ENCODE measurements around the gene AGAP2. TPM values are rescaled to one million over a fixed set of nuclear protein-coding genes. Genes with fewer than 3 reads are reported as not detected.

The AGAP2 gene
- total RNA-seq, 1 donor from 2014 or later: 1.5 TPM

- no peak overlapping the region for H3K27ac ChIP-seq
- no peaks in the 10 kb centered on the region for H3K4me1 ChIP-seq
- DNase-seq (ENCODE audit: extremely low spot score in 2 of 2): peak; percentile 83 to 95
- no peaks in the 10 kb centered on the region for H3K27me3 ChIP-seq
- no peak for TF ChIP-seq POLR2AphosphoS5 (IDR thresholded peaks at IDR 0.05; ENCODE audit: insufficient read depth in 1 of 2, low read depth in 1 of 2)
- no peak for TF ChIP-seq CTCF (IDR thresholded peaks at IDR 0.05)
- no peak for TF ChIP-seq POLR2A (IDR thresholded peaks at IDR 0.05)
- H3K36me3 ChIP-seq: peaks cover 0 to 56% of the 10 kb centered on the region in 2 donors
- H3K9me3 ChIP-seq: no peaks in the 10 kb centered on the region
- no peak overlapping the region for H3K4me3 ChIP-seq
- intact Hi-C loops (cut with DNase I): no loop called here
These were observed 17.6 kb downstream of the AGAP2 start for GRCh38 chr12:57720606-57721595.

- Histone ChIP-seq H3K27me3 (no peaks in the 10 kb centered on the region), H3K4me1 (no peaks in the 10 kb centered on the region), H3K36me3 (peaks cover 0 to 62% of the 10 kb centered on the region in 2 donors), H3K4me3 (no peak overlapping the region), H3K9me3 (no peaks in the 10 kb centered on the region), H3K27ac (no peak overlapping the region)
- peak; percentile 76 to 88 for DNase-seq (ENCODE audit: extremely low spot score in 2 of 2)
- no peak for TF ChIP-seq CTCF (IDR thresholded peaks at IDR 0.05)
- TF ChIP-seq POLR2A (IDR thresholded peaks at IDR 0.05): no peak
- no peak for TF ChIP-seq POLR2AphosphoS5 (IDR thresholded peaks at IDR 0.05; ENCODE audit: insufficient read depth in 1 of 2, low read depth in 1 of 2)
- intact Hi-C loops (cut with DNase I): no loop called here
These were observed 18.6 kb downstream of the AGAP2 start for GRCh38 chr12:57719777-57720605.

GRCh38 chr12:57718641-57719528 is 19.7 kb downstream of the AGAP2 start:
- no peak for TF ChIP-seq POLR2A (IDR thresholded peaks at IDR 0.05)
- no peak for TF ChIP-seq POLR2AphosphoS5 (IDR thresholded peaks at IDR 0.05; ENCODE audit: insufficient read depth in 1 of 2, low read depth in 1 of 2)
- H3K9me3 ChIP-seq: no peaks in the 10 kb centered on the region
- no peaks in the 10 kb centered on the region for H3K4me1 ChIP-seq
- no peaks in the 10 kb centered on the region for H3K27me3 ChIP-seq
- intact Hi-C loops (cut with DNase I): no loop called here
- H3K36me3 ChIP-seq: peaks cover 0 to 62% of the 10 kb centered on the region in 2 donors
- peak; percentile 16 to 52 for DNase-seq (ENCODE audit: extremely low spot score in 2 of 2)
- no peak overlapping the region for H3K27ac ChIP-seq
- H3K4me3 ChIP-seq: no peak overlapping the region

GRCh38 chr12:57717846-57718640 is 20.5 kb downstream of the AGAP2 start:
- Histone ChIP-seq H3K27ac (no peak overlapping the region), H3K27me3 (no peaks in the 10 kb centered on the region), H3K4me3 (no peak overlapping the region), H3K9me3 (no peaks in the 10 kb centered on the region), H3K4me1 (no peaks in the 10 kb centered on the region), H3K36me3 (peaks cover 0 to 66% of the 10 kb centered on the region in 2 donors)
- intact Hi-C loops (cut with DNase I): no loop called here
- TF ChIP-seq POLR2AphosphoS5 (IDR thresholded peaks at IDR 0.05; ENCODE audit: insufficient read depth in 1 of 2, low read depth in 1 of 2) (no peak), POLR2A (IDR thresholded peaks at IDR 0.05) (no peak), CTCF (IDR thresholded peaks at IDR 0.05) (no peak)
- DNase-seq (ENCODE audit: extremely low spot score in 2 of 2): peak; percentile 56 to 70

Data from vagina (tissue), 2 donors.